WI38 (cell line): ENCODE data around the gene NFKBIE.
"Not testable (repeated sequence)": the region's sequence is repeated elsewhere in the genome, so short reads cannot be mapped to it uniquely, and the experiment has no call there.

ENCODE experiments used
- H3K4me3 ChIP-seq: 2 replicates; pipeline ENCODE4 v1.5.1; 2011; ENCODE audit warnings: low read depth, mild to moderate bottlenecking, control low read depth, low read length
- TF ChIP-seq, protein P1 (sequence below): IDR thresholded peaks from 2 replicates; pipeline ENCODE4 v1.5.1; 2012; ENCODE audit warnings: low read depth, mild to moderate bottlenecking, control low read depth, low read length

NFKBIE gene

DNA sequence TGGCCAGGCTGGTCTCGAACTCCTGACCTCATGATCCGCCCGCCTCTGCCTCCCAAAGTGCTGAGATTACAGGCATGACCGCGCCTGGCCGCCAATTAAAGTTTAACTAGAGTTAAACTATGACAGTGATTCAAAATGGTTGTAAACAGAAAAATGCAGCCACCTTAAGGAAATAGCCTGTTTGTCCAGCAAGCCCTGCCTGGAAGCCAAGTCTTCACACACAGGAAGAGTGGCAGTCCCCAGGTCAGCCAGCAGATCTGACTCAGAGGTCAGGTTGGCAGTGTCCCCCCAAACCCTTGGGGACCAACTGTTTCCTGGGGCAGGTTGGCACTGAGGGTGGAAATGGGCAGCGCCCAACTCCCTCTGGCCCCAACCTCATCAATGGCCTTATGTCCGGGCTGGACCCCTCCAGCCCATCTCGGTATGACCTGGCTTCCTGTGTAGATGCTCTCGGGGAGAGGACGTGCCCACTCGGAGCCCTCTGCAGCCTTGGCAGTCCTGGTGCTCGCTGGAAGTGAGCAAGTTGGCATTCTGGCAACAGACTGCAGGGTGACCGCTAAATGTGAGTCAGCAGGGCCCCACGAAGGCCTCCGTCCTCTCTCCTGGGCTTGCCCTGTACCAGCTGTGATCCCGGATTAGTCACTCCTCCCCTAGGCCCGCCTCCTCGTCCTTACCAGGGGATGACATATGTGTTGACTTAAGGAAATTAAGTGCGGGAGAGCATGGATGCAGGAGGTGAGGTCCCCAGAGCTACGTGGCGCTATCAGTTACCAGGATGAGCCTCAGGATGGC lies 28.1 kb downstream of the NFKBIE start:
- TF ChIP-seq, protein P1, sequence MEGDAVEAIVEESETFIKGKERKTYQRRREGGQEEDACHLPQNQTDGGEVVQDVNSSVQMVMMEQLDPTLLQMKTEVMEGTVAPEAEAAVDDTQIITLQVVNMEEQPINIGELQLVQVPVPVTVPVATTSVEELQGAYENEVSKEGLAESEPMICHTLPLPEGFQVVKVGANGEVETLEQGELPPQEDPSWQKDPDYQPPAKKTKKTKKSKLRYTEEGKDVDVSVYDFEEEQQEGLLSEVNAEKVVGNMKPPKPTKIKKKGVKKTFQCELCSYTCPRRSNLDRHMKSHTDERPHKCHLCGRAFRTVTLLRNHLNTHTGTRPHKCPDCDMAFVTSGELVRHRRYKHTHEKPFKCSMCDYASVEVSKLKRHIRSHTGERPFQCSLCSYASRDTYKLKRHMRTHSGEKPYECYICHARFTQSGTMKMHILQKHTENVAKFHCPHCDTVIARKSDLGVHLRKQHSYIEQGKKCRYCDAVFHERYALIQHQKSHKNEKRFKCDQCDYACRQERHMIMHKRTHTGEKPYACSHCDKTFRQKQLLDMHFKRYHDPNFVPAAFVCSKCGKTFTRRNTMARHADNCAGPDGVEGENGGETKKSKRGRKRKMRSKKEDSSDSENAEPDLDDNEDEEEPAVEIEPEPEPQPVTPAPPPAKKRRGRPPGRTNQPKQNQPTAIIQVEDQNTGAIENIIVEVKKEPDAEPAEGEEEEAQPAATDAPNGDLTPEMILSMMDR: no peak
- H3K4me3 ChIP-seq: peak overlapping the region; percentile 62

DNA sequence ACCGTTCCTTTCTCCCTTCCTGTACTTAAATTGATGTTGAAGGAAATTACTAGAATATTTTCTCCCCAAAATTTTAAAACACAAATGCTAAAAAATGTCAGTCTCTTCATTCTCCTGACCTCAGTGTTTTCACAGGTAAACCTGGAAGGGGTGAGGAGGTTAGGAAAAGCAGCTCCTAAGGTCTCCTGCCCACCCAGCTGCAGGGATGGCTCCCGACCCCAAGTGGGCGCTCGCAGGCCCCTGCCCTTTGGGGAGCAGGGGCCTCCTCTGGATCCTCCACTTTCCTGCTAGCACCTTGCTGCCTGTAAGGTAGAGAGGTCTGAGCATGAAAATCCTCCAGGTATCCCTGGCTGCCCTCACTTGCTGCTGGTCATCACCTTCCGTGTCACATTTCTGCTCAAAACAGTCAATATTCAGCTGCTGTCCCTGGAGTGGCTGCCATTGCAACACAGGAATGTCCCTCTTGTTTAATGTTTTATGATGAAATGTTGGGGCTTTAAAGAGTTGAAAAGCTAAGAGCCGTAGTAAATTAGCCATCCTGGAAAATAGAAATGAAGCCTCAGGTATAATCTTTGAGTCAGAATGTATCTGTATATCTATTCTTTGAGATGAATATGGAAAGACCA lies 29.3 kb downstream of the NFKBIE start:
- H3K4me3 ChIP-seq: no peak overlapping the region
- TF ChIP-seq, protein P1: no peak

DNA sequence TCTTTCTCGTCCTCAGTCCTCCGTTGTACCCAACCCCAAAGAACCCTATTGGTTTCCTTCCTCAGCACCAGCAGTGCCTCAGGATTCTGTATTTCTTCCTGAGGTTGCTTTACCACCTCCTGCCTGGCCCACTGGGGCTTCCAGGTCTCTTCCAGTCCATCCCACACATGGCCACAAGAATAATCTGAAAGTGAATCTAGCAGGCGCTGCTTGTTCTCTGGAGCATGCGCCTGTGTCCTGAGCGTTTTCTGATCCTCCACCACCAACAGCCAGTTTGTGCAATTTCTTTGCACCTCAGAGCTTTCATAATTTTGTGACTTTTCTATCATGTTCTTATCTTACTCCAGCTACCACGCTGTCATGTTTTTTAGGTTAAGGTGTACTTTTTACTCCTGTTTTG lies 30.1 kb downstream of the NFKBIE start:
- TF ChIP-seq, protein P1: no peak
- H3K4me3 ChIP-seq: no peak overlapping the region

DNA sequence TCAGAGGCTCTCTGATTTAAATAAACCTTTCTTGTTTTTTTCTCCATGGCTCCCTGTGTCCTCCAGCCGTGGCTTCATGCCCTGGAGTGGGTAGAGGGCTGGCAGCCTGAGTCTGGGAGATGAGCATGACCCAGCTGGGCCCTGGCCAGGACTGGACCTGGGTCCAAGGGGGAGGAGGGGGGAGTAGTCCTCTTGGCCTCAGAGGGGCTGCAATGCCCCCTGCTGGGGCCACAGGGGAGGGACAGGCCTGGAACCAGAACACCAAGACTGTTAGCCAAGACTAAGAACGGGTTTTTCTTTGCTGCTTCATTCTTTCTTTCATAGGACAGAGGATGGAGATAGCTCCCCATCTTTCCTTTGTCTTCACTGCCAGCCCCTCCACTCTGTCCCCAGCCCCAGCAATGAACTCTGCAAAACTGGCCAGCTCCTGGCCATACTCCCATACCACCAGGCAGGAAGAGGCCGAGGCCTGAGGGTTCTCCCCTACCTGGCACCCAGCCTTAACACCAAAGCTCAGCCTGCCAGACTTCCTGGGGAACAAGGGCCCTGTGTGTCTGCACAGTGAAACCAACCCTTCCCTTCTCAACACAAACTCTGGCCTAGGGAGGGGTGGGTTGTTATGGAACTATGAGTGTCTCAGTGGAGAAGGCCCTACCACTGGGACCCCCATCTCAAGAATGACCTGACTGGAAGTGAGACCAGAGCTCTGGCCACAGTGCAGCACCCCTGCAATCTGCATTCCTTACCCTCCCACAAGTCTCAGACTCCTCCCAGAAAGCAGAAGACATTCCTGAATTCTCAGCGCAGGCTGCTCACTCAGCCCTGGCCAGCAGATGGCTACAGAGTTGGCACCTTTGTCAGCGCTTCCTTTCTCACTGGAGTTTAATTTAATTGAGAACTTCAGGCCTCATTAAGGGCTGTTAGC lies 31.0 kb downstream of the NFKBIE start:
- TF ChIP-seq, protein P1: peak; percentile 86
- no peak overlapping the region for H3K4me3 ChIP-seq

DNA sequence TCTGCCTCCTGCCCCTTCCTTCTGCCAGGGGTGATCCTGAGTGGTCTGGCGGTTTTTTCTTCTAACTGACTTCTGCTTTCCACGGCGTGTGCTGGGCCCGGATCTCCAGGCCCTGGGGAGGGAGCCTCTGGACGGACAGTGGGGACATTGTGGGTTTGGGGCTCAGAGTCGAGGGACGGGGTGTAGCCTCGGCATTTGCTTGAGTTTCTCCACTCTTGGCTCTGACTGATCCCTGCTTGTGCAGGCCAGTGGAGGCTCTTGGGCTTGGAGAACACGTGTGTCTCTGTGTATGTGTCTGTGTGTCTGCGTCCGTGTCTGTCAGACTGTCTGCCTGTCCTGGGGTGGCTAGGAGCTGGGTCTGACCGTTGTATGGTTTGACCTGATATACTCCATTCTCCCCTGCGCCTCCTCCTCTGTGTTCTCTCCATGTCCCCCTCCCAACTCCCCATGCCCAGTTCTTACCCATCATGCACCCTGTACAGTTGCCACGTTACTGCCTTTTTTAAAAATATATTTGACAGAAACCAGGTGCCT lies 31.7 kb downstream of the NFKBIE start:
- TF ChIP-seq, protein P1: no peak
- no peak overlapping the region for H3K4me3 ChIP-seq

DNA sequence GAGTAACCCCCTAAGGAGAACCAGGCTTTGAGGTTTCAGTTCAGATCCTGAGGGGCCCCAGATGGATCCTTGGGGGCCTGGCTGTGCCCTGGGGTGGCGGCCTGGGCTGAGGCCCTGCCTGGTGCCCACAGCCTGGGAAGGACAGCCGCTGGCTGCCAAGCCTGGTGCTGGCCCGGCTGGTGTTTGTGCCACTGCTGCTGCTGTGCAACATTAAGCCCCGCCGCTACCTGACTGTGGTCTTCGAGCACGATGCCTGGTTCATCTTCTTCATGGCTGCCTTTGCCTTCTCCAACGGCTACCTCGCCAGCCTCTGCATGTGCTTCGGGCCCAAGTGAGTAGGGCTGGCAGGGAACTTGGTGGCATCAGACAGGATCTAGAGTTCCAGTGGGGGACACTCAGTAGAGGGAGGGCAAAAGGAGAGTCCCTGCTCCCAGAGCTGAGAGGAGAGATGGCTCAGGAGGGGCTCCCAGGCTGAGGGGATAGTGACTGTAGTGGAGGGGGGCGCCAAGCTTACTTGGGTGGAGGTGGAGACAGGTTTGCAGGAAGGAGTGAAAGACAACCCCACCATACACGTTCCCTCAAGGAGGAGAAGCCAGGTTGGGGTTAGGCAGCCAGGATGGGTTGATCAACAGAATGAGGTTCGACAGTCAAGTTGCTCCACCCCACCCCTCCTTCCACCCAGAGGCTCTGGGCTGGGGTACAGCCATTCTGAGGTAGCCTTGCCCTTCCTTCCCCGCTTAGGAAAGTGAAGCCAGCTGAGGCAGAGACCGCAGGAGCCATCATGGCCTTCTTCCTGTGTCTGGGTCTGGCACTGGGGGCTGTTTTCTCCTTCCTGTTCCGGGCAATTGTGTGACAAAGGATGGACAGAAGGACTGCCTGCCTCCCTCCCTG lies 32.4 kb downstream of the NFKBIE start:
- TF ChIP-seq, protein P1: no peak
- H3K4me3 ChIP-seq: no peak overlapping the region

DNA sequence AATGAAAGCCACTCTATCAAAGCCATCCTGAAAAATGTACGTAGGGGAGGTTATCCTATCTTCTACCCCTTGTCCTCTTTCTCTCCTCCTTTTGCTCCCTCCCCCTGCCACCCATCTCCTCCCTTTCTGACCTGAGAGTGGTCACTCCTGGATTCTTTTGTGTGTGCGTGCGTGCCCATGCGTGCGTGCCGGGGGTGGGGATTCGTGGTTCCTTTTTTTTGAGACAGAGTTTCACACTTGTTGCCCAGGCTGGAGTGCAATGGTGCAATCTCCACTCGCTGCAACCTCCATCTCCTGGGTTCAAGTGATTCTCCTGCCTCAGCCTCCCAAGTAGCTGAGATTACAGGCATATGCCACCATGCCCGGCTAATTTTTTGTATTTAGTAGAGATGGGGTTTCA lies 33.9 kb downstream of the NFKBIE start:
- not testable (repeated sequence) for H3K4me3 ChIP-seq
